Colonic mucosa (tissue), 4 donors: ENCODE measurements around the gene TCF12. TPM values are rescaled to one million over a fixed set of nuclear protein-coding genes. Genes with fewer than 3 reads are reported as not detected.

ENCODE experiments used
- DNase-seq: peaks from one replicate; pipeline ENCODE4 v3.0.0-alpha.2; 2020
- H3K27ac ChIP-seq: fragments of 200-600 bp; one replicate; pipeline ENCODE4 v1.8.0; 2021
- H3K27me3 ChIP-seq: fragments of 200-600 bp; one replicate; pipeline ENCODE4 v1.8.0; 2021
- H3K36me3 ChIP-seq: fragments of 200-600 bp; one replicate; pipeline ENCODE4 v1.8.0; 2021
- H3K4me1 ChIP-seq: fragments of 200-600 bp; one replicate; pipeline ENCODE4 v1.8.0; 2021; ENCODE audit warnings: mild to moderate bottlenecking
- H3K4me3 ChIP-seq: fragments of 200-600 bp; one replicate; pipeline ENCODE4 v1.8.0; 2021
- H3K9ac ChIP-seq, 2 donors: one replicate each; pipeline ENCODE4 v1.7.0; 2013; ENCODE audit warnings: control low read depth in 2 of 2, low read depth in 2 of 2, low read length in 2 of 2
- H3K9me3 ChIP-seq: fragments of 200-600 bp; one replicate; pipeline ENCODE4 v1.8.0; 2021
- intact Hi-C: fragments of 100-400 bp; cut with DNase I; formaldehyde crosslinking; loops from one replicate; pipeline ENCODE4 v1.14.1; 2022
- total RNA-seq, 2 donors: library from RNA; stranded (reverse); fragmentation: NEBNext Ultra II Directional in 1 of 2; extraction: Animal tissue kit (Norgen Biotek cat#: 25700) in 1 of 2; gene quantifications; one replicate each; pipeline ENCODE4 v1.2.1, GENCODE V29; 2021
- TF ChIP-seq, protein P1 (sequence below): fragments of 200-600 bp; IDR thresholded peaks from one replicate; pipeline ENCODE4 v1.8.0; 2022; ENCODE audit warnings: antibody characterized with exemption, mild to moderate bottlenecking
- donor health status: healthy.
- donor health status: DM: no; HTN: no; CAD: no.
- donor health status: DM: no; HTN: no; CAD: no.

TCF12 gene
- total RNA-seq, 2 donors from 2014 or later = 68.7 to 76.3 TPM

DNA sequence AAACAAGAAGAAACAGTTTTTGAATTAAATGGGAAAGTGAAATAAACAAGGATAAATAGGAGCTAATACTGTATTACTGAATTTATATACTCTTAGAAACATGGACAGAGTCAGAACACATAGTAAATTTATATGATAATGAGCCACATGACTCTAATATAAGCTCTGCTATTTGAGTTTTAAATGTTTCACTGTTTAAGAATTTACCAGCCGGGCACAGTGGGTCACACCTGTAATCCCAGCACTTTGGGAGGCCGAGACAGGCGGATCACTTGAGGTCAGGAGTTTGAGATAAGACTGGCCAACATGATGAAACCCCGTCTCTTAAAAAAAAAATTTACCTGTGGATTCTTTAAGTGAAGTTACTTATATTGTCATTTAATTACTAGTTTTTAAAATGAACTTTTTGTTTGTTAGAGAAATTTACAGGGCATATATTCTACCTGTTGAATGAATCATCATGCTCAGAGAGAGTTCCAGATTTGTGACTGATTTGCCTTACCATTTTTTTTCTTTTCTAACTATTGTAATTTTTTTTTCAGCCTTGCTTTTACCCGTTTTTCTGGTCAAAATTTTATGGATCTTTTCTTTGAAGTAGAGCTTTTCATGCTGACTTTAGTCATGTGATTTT lies 125.7 kb downstream of the TCF12 start:
- intact Hi-C loops = no loop called here
- Histone ChIP-seq H3K9me3 (no peaks in the 10 kb centered on the region), H3K4me1 (no peaks in the 10 kb centered on the region), H3K4me3 (no peak overlapping the region), H3K27ac (no peak overlapping the region), H3K36me3 (no peaks in the 10 kb centered on the region), H3K27me3 (no peaks in the 10 kb centered on the region), H3K9ac (no peak overlapping the region)
- TF ChIP-seq, protein P1, sequence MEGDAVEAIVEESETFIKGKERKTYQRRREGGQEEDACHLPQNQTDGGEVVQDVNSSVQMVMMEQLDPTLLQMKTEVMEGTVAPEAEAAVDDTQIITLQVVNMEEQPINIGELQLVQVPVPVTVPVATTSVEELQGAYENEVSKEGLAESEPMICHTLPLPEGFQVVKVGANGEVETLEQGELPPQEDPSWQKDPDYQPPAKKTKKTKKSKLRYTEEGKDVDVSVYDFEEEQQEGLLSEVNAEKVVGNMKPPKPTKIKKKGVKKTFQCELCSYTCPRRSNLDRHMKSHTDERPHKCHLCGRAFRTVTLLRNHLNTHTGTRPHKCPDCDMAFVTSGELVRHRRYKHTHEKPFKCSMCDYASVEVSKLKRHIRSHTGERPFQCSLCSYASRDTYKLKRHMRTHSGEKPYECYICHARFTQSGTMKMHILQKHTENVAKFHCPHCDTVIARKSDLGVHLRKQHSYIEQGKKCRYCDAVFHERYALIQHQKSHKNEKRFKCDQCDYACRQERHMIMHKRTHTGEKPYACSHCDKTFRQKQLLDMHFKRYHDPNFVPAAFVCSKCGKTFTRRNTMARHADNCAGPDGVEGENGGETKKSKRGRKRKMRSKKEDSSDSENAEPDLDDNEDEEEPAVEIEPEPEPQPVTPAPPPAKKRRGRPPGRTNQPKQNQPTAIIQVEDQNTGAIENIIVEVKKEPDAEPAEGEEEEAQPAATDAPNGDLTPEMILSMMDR = no peak
- no peak for DNase-seq

DNA sequence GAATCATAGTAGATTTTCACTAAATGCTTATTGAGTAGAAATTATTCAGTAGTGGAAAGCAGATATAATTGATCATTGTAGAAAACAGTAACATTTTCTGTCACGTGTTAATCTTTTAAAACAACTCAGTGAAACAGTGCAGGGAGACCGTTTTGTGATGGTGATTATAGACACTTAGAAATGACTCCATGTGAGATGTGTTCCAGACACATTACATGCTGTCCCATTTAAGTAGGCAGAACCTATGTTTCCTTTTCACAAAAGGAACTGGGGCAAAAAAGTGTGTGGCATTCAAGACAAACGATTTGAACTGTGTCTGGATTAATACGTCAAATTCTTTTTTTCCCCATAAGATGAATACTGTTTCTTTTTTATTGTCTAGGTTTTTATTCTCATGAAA lies 126.5 kb downstream of the TCF12 start:
- Histone ChIP-seq H3K4me1 (no peaks in the 10 kb centered on the region), H3K9ac (no peak overlapping the region), H3K36me3 (no peaks in the 10 kb centered on the region), H3K27me3 (no peaks in the 10 kb centered on the region), H3K4me3 (no peak overlapping the region), H3K27ac (no peak overlapping the region), H3K9me3 (no peaks in the 10 kb centered on the region)
- TF ChIP-seq, protein P1 = no peak
- no peak for DNase-seq
- intact Hi-C loops = no loop called here

DNA sequence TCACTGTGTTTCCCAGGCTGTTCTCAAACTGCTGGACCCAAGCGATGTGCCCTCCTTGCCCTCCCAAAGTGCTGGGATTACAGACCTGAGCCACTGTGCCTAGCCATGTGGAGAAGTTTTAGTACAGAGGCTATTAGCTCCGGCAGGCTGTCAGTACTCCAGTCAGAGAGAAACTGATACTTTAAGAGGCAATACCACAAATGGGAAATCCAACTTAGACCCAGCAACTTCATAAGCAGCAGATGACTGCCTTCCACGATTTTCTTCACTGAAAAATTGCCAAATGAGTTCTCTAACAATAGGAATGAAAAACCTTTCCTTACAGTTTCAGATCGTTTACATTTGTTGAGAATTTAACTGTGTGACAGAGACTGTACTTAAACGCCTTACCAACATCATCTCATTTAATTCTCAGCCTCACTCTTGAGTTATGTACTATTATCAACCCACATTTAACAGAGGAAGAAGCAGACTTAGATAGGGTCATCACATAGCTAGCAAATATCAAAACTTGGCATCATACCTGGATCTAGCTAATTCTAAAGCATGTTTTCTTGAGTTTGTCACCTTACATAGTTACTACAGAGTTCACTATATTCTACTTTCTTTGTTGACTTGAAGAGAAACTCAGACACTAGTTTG lies 127.4 kb downstream of the TCF12 start:
- TF ChIP-seq, protein P1 = no peak
- Histone ChIP-seq H3K9ac (no peak overlapping the region), H3K4me3 (no peak overlapping the region), H3K36me3 (no peaks in the 10 kb centered on the region), H3K27ac (no peak overlapping the region), H3K27me3 (no peaks in the 10 kb centered on the region), H3K9me3 (no peaks in the 10 kb centered on the region), H3K4me1 (no peaks in the 10 kb centered on the region)
- intact Hi-C loops = no loop called here
- DNase-seq = no peak

DNA sequence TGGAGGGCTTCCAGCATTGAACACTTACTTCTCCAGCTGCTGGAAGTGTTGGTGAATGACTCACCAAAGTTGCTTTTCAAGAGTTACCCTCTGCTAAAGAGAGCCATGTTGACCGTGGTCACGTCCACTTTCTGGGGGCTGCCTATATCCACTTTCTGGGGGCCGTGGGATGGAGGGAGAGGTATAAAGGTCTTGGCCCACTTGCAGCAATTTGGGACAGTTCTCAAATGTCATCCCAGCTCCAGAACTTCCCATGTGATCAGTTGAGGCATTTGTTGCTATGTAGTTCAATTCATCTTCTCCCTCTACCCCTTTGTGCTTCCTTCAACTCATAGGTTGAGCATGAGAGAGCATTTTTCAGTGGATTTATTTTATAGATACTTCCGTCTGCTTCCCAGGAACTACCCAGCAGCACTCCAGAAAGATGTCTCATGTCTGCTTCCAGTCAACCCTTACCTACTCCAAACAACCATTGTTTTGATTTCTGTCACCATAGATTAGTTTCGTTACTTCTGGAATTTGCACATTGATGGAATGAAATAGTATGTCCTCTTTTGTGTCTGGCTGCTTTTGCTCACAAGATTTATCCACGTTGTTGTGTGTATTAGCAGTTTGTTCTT lies 130.6 kb downstream of the TCF12 start:
- intact Hi-C loops = no loop called here
- no peaks in the 10 kb centered on the region for H3K9me3 ChIP-seq

DNA sequence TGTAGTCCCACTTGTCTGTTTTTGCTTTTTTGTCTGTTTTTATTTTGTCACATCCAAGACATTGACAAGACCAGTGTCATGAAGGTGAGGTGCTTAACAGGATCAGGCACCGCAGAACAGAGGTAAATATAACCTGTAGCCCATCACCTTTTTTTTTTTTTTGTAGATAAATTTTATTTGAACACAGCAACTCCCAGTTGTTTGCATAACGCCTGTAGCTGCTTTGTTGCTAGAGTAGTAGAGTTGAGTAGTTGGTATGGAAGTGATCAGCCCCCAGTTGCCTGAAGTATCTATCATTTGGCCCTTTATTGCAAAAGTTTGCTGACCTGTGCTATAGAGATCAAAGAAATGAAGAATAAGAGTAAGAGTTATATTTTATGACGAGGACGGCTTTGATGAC lies 135.0 kb downstream of the TCF12 start:
- no peak for DNase-seq
- intact Hi-C loops = no loop called here
- no peak overlapping the region for H3K9ac ChIP-seq
- H3K9me3 ChIP-seq = no peaks in the 10 kb centered on the region
- no peaks in the 10 kb centered on the region for H3K36me3 ChIP-seq
- H3K27ac ChIP-seq = no peak overlapping the region
- H3K27me3 ChIP-seq = no peaks in the 10 kb centered on the region
- no peak overlapping the region for H3K4me3 ChIP-seq
- TF ChIP-seq, protein P1 = no peak
- H3K4me1 ChIP-seq = peaks cover 5% of the 10 kb centered on the region

More for the DNA sequence above, 130.6 kb downstream of the TCF12 start:
- Histone ChIP-seq H3K4me3 (no peak overlapping the region), H3K9ac (no peak overlapping the region), H3K4me1 (peaks cover 5% of the 10 kb centered on the region), H3K27ac (no peak overlapping the region), H3K27me3 (no peaks in the 10 kb centered on the region), H3K36me3 (no peaks in the 10 kb centered on the region)
- TF ChIP-seq, protein P1 = no peak
- DNase-seq = no peak
